PC-3 (cell line): ENCODE measurements around the gene PFN1. TPM values are rescaled to one million over a fixed set of nuclear protein-coding genes. Genes with fewer than 3 reads are reported as not detected.

Experiments used
- ATAC-seq: fragments of 200-7000 bp; cut with Tn5 transposase; 2 replicates; pipeline ENCODE4 v1.9.1; 2020; ENCODE audit warnings: mild to moderate bottlenecking, moderate library complexity
- BruUV-seq: library from RNA; stranded (reverse); fragments of 400-500 nt; replicated peaks from 2 replicates; lab custom pipeline; 2021; lab: Mats Ljungman, UMichigan
- CTCF ChIA-PET: fragments of 300-600 bp; sonication (Branson Sonifier 250); formaldehyde crosslinking; loops from one replicate; lab custom pipeline; 2022; ENCODE audit warnings: antibody characterized with exemption; lab: Charles Lee
- POLR2A ChIA-PET: fragments of 300-600 bp; sonication (Branson Sonifier 250); formaldehyde crosslinking; loops from one replicate; lab custom pipeline; 2022; ENCODE audit warnings: antibody characterized with exemption; ENCODE audit not compliant: unreplicated experiment; lab: Charles Lee
- DNase-seq: peaks from one replicate; pipeline ENCODE4 v3.0.0-alpha.2; 2015
- H2AFZ ChIP-seq: fragments of 300-600 bp; sonication (generic); 2 replicates; pipeline ENCODE4 v1.6.0; 2016; ENCODE audit warnings: antibody characterized with exemption, low read length
- H3F3A ChIP-seq: fragments of 300-600 bp; sonication (generic); one replicate; pipeline ENCODE4 v1.6.0; 2017; ENCODE audit warnings: antibody characterized with exemption, low read length, control low read depth, mild to moderate bottlenecking; ENCODE audit not compliant: unreplicated experiment
- H3K27ac ChIP-seq: fragments of 300-600 bp; sonication (generic); 2 replicates; pipeline ENCODE4 v1.5.1; 2016; ENCODE audit warnings: mild to moderate bottlenecking, low read length
- H3K27me3 ChIP-seq: fragments of 300-600 bp; sonication (generic); 2 replicates; pipeline ENCODE4 v1.6.1; 2016; ENCODE audit warnings: low read length, mixed read lengths
- H3K36me3 ChIP-seq: fragments of 300-600 bp; sonication (generic); 2 replicates; pipeline ENCODE4 v1.6.1; 2016; ENCODE audit warnings: low read depth, mixed run types, low read length, mixed read lengths
- H3K4me1 ChIP-seq: fragments of 300-600 bp; sonication (generic); 2 replicates; pipeline ENCODE4 v1.5.1; 2016; ENCODE audit warnings: low read length; ENCODE audit not compliant: insufficient read depth
- H3K4me2 ChIP-seq: fragments of 300-600 bp; sonication (generic); 2 replicates; pipeline ENCODE4 v1.6.0; 2016; ENCODE audit warnings: low read length
- H3K4me3 ChIP-seq: fragments of 300-600 bp; sonication (generic); 2 replicates; pipeline ENCODE4 v1.5.1; 2016; ENCODE audit warnings: mild to moderate bottlenecking, low read length, mixed read lengths
- H3K79me2 ChIP-seq: fragments of 300-600 bp; sonication (generic); 2 replicates; pipeline ENCODE4 v1.6.1; 2017; ENCODE audit warnings: low read length, mixed read lengths
- H3K9ac ChIP-seq: fragments of 300-600 bp; sonication (generic); 2 replicates; pipeline ENCODE4 v1.6.0; 2016; ENCODE audit warnings: mild to moderate bottlenecking, low read length
- H3K9me2 ChIP-seq: fragments of 300-600 bp; sonication (generic); replicated peaks from 2 replicates; pipeline ENCODE4 v1.6.1; 2016; ENCODE audit warnings: mixed run types, low read length, mixed read lengths
- H3K9me3 ChIP-seq: fragments of 300-600 bp; sonication (generic); 2 replicates; pipeline ENCODE4 v1.6.1; 2016; ENCODE audit warnings: low read length, mixed read lengths
- H4K20me1 ChIP-seq: fragments of 300-600 bp; sonication (generic); 2 replicates; pipeline ENCODE4 v1.6.1; 2016; ENCODE audit warnings: low read length, mixed read lengths
- EZH2 ChIP-seq: fragments of 300-600 bp; sonication (generic); IDR thresholded peaks from one replicate; pipeline ENCODE4 v1.6.1; 2017; ENCODE audit warnings: antibody characterized with exemption, mild to moderate bottlenecking, low read length; ENCODE audit not compliant: unreplicated experiment
- EZH2phosphoT487 ChIP-seq: fragments of 300-600 bp; sonication (generic); IDR thresholded peaks from 2 replicates; pipeline ENCODE4 v1.6.1; 2018; ENCODE audit warnings: mild to moderate bottlenecking, antibody characterized with exemption, low read length, borderline replicate concordance
- intact Hi-C: fragments of 100-400 bp; cut with micrococcal nuclease; formaldehyde crosslinking; loops from 2 replicates; pipeline ENCODE4 v1.9.0; 2023
- total RNA-seq: library from RNA; depleted of rRNA; stranded (reverse); fragments of >200 nt; gene quantifications from 2 replicates; pipeline ENCODE4 v1.2.3, GENCODE V29; 2014
- TF ChIP-seq, protein P1 (sequence below): fragments of 300-600 bp; sonication (generic); conservative IDR thresholded peaks from 2 replicates; pipeline ENCODE4 v1.5.1; 2017; ENCODE audit warnings: antibody characterized with exemption, low read depth, mild to moderate bottlenecking, low read length

Gene PFN1
- total RNA-seq, 1 experiment from 2014 or later, result 1,914 TPM

DNA sequence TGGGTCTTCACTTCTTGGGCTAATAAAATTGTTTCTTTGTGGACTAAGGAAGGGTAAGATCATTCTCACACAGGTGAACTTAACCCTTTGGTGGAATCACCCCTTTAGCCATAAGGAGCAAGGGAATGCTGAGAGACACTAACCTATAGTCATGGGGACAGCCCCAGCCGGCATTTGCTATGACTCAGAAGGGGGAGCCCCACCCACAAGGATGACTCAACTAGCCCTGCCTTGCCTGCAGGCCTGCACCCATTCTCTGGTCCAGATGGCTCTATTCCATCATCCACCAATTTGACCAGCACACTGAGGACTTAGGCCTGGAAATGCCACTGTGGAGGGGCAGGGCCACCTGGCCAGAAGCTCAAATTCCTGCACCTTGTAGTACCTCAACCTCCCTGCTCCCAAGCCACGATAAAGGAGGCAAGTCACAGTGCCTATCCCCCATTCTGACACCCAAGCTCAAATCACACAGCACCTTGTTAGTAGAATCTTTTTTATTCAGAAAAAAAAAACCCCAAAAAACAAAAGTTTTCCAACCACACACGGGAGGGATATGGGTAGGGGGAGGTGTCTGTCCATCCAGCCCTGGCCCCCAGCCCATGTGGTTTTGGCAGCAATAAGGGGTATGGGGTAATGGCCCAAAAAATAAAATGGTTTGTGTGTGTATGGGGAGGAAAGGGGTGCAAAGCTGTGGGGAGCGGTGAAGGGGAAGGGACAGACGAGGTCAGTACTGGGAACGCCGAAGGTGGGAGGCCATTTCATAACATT is 3.0 kb downstream of the PFN1 start:
- TF ChIP-seq EZH2phosphoT487 (no peak), EZH2 (no peak)
- TF ChIP-seq, protein P1, sequence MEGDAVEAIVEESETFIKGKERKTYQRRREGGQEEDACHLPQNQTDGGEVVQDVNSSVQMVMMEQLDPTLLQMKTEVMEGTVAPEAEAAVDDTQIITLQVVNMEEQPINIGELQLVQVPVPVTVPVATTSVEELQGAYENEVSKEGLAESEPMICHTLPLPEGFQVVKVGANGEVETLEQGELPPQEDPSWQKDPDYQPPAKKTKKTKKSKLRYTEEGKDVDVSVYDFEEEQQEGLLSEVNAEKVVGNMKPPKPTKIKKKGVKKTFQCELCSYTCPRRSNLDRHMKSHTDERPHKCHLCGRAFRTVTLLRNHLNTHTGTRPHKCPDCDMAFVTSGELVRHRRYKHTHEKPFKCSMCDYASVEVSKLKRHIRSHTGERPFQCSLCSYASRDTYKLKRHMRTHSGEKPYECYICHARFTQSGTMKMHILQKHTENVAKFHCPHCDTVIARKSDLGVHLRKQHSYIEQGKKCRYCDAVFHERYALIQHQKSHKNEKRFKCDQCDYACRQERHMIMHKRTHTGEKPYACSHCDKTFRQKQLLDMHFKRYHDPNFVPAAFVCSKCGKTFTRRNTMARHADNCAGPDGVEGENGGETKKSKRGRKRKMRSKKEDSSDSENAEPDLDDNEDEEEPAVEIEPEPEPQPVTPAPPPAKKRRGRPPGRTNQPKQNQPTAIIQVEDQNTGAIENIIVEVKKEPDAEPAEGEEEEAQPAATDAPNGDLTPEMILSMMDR, result no peak
- Histone ChIP-seq H3K9me3 (no peaks in the 10 kb centered on the region), H3K79me2 (peaks cover 82% of the 10 kb centered on the region), H3K9me2 (no peaks in the 10 kb centered on the region), H4K20me1 (peaks cover 26% of the 10 kb centered on the region), H3K27ac (peak overlapping the region; percentile 74), H3K4me3 (peak overlapping the region; percentile 90), H3K27me3 (no peaks in the 10 kb centered on the region), H3K9ac (peak overlapping the region; percentile 36; the same call in 1 of the 2 replicates), H3K4me1 (peaks cover 32% of the 10 kb centered on the region), H2AFZ (no peak overlapping the region), H3K36me3 (peaks cover 28% of the 10 kb centered on the region), H3F3A (no peaks in the 10 kb centered on the region), H3K4me2 (peak overlapping the region; percentile 98)
- peak; percentile 27 for ATAC-seq
- intact Hi-C loops, result no loop called here
- BruUV-seq, result no TSS peak
- CTCF ChIA-PET, result no interaction called here
- peak; percentile 93 for DNase-seq
- POLR2A ChIA-PET, result interaction anchor here (0.5 to 0.6 kb wide), 2 partner anchors 18 to 21 kb away, joined by 3 read pairs; no protein-coding TSS in a partner anchor

DNA sequence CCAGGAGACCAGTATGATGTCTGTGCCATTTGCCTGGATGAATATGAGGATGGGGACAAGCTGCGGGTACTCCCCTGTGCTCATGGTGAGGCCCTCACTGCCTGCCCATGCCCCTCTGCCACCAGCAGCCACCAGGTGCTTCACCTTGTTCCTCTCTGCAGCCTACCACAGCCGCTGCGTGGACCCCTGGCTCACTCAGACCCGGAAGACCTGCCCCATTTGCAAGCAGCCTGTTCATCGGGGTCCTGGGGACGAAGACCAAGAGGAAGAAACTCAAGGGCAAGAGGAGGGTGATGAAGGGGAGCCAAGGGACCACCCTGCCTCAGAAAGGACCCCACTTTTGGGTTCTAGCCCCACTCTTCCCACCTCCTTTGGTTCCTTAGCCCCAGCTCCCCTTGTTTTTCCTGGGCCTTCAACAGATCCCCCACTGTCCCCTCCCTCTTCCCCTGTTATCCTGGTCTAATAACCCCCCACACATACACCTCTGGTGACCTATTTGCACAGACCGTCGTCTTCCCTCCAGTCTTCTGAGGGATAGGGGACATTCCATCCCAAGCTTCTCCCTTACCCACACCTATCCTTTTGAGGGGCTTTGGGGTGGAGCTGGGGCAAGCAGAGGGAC is 3.7 kb downstream of the PFN1 start:
- no peak for ATAC-seq
- peaks cover 29% of the 10 kb centered on the region for H3K4me1 ChIP-seq
- H3K27me3 ChIP-seq, result no peaks in the 10 kb centered on the region
- peaks cover 28% of the 10 kb centered on the region for H3K36me3 ChIP-seq
- ChIA-PET CTCF (no interaction called here), POLR2A (no interaction called here)
- peak overlapping the region; percentile 74 for H3K27ac ChIP-seq
- intact Hi-C loops, result loop anchor here (5.0 kb wide), 1 partner anchor 37 kb away; no protein-coding TSS in a partner anchor
- peak overlapping the region; percentile 43; the same call in 1 of the 2 replicates for H3K4me3 ChIP-seq
- H2AFZ ChIP-seq, result no peak overlapping the region
- DNase-seq, result no peak
- H3K9me3 ChIP-seq, result no peaks in the 10 kb centered on the region
- no peaks in the 10 kb centered on the region for H3K9me2 ChIP-seq
- H3F3A ChIP-seq, result no peaks in the 10 kb centered on the region
- no peak for TF ChIP-seq EZH2
- TF ChIP-seq EZH2phosphoT487, result no peak
- TF ChIP-seq, protein P1, result no peak
- peaks cover 82% of the 10 kb centered on the region for H3K79me2 ChIP-seq
- H3K9ac ChIP-seq, result peak overlapping the region; percentile 18; the same call in 1 of the 2 replicates
- BruUV-seq, result no TSS peak
- H4K20me1 ChIP-seq, result peaks cover 26% of the 10 kb centered on the region
- H3K4me2 ChIP-seq, result peak overlapping the region; percentile 70
